A172 (cell line): ENCODE measurements around the gene TM6SF1. TPM values are rescaled to one million over a fixed set of nuclear protein-coding genes. Genes with fewer than 3 reads are reported as not detected.

Experiments used
- DNase-seq: peaks from one replicate; pipeline ENCODE4 v3.0.0-alpha.2; 2015; ENCODE audit warnings: low spot score
- total RNA-seq: library from RNA; depleted of rRNA; stranded (reverse); fragments of >200 nt; shearing (Covaris generic); gene quantifications from 2 replicates; pipeline ENCODE4 v1.2.3, GENCODE V29; 2014; rRNA removed

TM6SF1 gene
- total RNA-seq, 1 experiment from 2014 or later, result not detected

DNA sequence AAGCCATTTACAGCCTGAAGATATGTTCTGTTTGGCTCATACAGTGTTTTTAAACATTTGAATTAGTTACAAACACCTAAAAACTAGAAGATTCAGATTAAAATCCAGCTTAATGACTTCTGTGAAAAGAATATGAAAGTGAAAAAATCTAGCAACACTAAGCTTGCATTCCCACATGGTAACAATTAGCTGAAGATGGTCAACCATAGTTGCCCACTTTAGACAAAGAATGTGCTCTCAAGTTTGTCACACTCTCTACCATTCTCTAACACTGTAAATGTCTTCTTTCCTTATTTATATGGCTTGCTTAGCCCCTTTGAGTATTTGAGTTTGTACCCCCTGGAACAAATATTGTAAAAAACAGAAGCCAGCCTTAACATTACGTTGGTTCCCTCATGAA lies 67.4 kb downstream of the TM6SF1 start:
- no peak for DNase-seq

- DNase-seq, result no peak
Observed at GRCh38 chr15:83178390-83178789, 70.9 kb downstream of the TM6SF1 start.

DNA sequence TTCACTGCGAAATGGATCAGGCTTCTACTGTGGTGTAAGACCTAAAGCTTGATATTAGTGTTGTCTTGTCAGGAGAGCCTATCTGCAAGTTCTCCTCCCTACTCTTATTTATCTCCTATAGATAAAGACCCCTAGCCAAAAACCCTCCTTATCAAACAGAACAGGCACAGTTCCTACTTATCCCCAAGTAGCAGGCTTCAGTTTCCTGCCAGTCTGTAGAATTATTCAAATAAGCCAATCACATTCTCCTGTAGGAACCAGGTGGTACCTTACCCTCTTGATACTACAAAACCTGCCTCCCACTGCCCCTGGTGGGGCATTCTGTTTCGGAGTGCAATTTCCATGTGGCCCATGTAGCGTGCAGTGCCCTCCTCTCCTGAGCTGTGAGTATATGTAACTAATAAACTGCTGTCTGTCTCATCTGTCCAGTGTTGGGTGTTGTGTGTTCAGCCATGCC lies 71.5 kb downstream of the TM6SF1 start:
- DNase-seq, result no peak

- DNase-seq, result no peak
Observed at GRCh38 chr15:83185561-83185960, 78.1 kb downstream of the TM6SF1 start.

Other genes with a start within 250 kb of the TM6SF1 start
- 26.7 and 34.1 TPM in 2 replicates for gene HOMER2, start 154.9 kb upstream of the TM6SF1 start, total RNA-seq
- gene RAMAC, start 121.4 kb upstream of the TM6SF1 start, total RNA-seq, result 43.0 and 46.2 TPM in 2 replicates
- gene C15orf40, start 96.0 kb upstream of the TM6SF1 start, total RNA-seq, result 11.7 and 15.7 TPM in 2 replicates
- 92.6 and 99.4 TPM in 2 replicates for gene BTBD1, start 40.4 kb upstream of the TM6SF1 start, total RNA-seq
- gene HDGFL3, start 100.2 kb downstream of the TM6SF1 start, total RNA-seq, result 72.1 and 72.3 TPM in 2 replicates
- gene BNC1, start 177.0 kb downstream of the TM6SF1 start, total RNA-seq, result 0.03 and 0.17 TPM in 2 replicates